AG04449 (cell line): ENCODE data around the gene CCT8L2.
"Not testable (repeated sequence)": the region's sequence is repeated elsewhere in the genome, so short reads cannot be mapped to it uniquely, and the experiment has no call there.

Experiments used
- CTCF ChIA-PET: fragments of 350-600 bp; formaldehyde crosslinking; extraction: SDS; loops from one replicate; lab custom pipeline; 2021; ENCODE audit warnings: antibody characterized with exemption; lab: Yijun Ruan, JAX
- POLR2A ChIA-PET: fragments of 400-600, 350-600 bp; formaldehyde crosslinking; extraction: SDS; loops from one replicate; lab custom pipeline; 2020; ENCODE audit warnings: antibody characterized with exemption, inconsistent platforms; lab: Yijun Ruan, JAX
- DNase-seq: peaks from one replicate; pipeline ENCODE4 v3.0.0-alpha.2; 2010; ENCODE audit warnings: low read depth, low spot score
- H3K4me3 ChIP-seq: 2 replicates; pipeline ENCODE4 v1.5.1; 2011; ENCODE audit warnings: low read depth, mild to moderate bottlenecking, control low read depth, low read length
- CTCF ChIP-seq: IDR thresholded peaks from one replicate; pipeline ENCODE4 v1.5.1; 2011; ENCODE audit warnings: mild to moderate bottlenecking, moderate library complexity, low read length, control low read depth, inconsistent platforms; ENCODE audit not compliant: insufficient read depth; ENCODE audit errors: missing control alignments

The CCT8L2 gene

GRCh38 chr22:16564837-16565584, 27.6 kb downstream of the CCT8L2 start:
- POLR2A ChIA-PET, H3K4me3 ChIP-seq, DNase-seq, CTCF ChIA-PET: not testable (repeated sequence)

- POLR2A ChIA-PET: no interaction called here
- no peak for DNase-seq
- no peak overlapping the region for H3K4me3 ChIP-seq
- TF ChIP-seq CTCF: no peak
- CTCF ChIA-PET: no interaction called here
These were observed 28.8 kb downstream of the CCT8L2 start for GRCh38 chr22:16563555-16564520.

GRCh38 chr22:16562711-16563554, 29.7 kb downstream of the CCT8L2 start:
- ChIA-PET CTCF (no interaction called here), POLR2A (no interaction called here)
- no peak overlapping the region for H3K4me3 ChIP-seq
- DNase-seq: no peak
- no peak for TF ChIP-seq CTCF

GRCh38 chr22:16561093-16561658, 31.4 kb downstream of the CCT8L2 start:
- POLR2A ChIA-PET, H3K4me3 ChIP-seq, DNase-seq, CTCF ChIA-PET: not testable (repeated sequence)

GRCh38 chr22:16560651-16561050, 32.0 kb downstream of the CCT8L2 start:
- POLR2A ChIA-PET, H3K4me3 ChIP-seq, DNase-seq, CTCF ChIA-PET: not testable (repeated sequence)

GRCh38 chr22:16559996-16560395, 32.6 kb downstream of the CCT8L2 start:
- DNase-seq, H3K4me3 ChIP-seq, POLR2A ChIA-PET, CTCF ChIA-PET: not testable (repeated sequence)

- ChIA-PET POLR2A (no interaction called here), CTCF (no interaction called here)
- no peak for TF ChIP-seq CTCF
- H3K4me3 ChIP-seq: no peak overlapping the region
- no peak for DNase-seq
These were observed 33.3 kb downstream of the CCT8L2 start for GRCh38 chr22:16559056-16559955.

GRCh38 chr22:16558376-16558945, 34.1 kb downstream of the CCT8L2 start:
- POLR2A ChIA-PET, CTCF ChIA-PET, H3K4me3 ChIP-seq, DNase-seq: not testable (repeated sequence)

- DNase-seq, H3K4me3 ChIP-seq, CTCF ChIA-PET, POLR2A ChIA-PET: not testable (repeated sequence)
These were observed 35.1 kb downstream of the CCT8L2 start for GRCh38 chr22:16557511-16557910.

GRCh38 chr22:16555077-16555994, 37.3 kb downstream of the CCT8L2 start:
- H3K4me3 ChIP-seq, DNase-seq, CTCF ChIA-PET, POLR2A ChIA-PET: not testable (repeated sequence)
